HG02943 (cell line): ENCODE results near the gene ST3GAL5.
"Not testable (repeated sequence)": the region's sequence is repeated elsewhere in the genome, so short reads cannot be mapped to it uniquely, and the experiment has no call there.

ENCODE experiments used
- ATAC-seq: cut with Tn5 transposase; IDR thresholded peaks from one replicate; pipeline ENCODE4 v1.9.1; 2021; ENCODE audit warnings: mild to moderate bottlenecking, low read depth, moderate library complexity; ENCODE audit not compliant: unreplicated experiment

ST3GAL5 gene

DNA sequence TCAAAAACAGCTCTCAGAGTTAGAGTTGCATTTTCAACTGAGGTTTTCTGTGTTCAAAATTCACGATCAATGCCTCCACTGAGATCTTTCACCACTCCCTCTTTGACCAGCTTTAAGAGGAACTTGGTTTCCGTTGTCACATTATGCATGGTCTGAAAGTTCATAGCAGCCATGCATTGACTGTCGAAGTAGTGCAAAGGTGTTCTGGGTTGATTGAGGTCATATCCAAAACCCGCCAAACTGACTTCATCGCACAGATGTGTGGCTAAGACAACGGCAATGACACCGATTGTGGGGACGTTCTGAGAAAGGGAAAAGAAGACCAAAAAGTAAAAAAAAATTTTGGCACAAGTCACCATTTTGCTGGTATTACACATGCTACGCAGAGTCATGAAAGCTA lies 48.7 kb downstream of the ST3GAL5 start:
- ATAC-seq: no peak

DNA sequence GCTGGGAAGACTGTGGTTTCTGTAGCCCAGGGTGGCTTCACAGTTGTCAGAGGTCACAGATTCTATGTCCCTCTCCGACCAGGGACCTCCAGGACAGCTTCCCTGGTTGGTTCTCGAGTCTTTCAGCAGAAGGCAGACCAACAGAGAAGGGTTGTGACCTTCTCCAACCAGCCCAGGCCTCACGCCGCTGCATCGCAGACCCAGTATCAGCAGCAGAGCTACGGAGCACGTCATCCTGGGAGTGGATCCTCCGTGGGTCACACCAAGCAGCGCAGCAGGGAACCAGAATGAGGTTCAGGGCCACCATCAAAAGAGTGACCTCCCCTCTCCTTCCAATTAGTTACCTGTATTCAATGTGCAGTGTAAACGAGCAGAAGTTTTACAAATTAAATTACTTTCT lies 49.3 kb downstream of the ST3GAL5 start:
- no peak for ATAC-seq

DNA sequence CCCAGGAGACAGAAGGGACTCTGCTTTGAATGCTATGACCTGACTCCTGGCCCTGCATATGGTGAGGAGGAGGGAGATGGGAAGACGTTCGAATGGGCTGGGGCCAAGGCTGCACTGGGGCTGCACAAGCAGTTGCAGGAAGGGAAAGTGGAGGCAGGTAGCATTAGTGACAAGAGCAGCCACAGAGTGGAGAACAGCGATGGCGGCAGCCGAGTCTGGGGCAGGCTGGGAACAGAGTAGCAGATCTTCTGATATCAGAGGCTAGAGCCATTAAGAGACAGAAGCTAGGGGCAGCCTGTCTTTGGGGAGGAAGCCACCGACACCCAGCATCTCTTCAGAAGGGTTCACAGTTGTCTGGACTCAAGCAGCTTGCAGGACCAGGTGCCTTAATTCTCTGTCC lies 50.1 kb downstream of the ST3GAL5 start:
- ATAC-seq: no peak

DNA sequence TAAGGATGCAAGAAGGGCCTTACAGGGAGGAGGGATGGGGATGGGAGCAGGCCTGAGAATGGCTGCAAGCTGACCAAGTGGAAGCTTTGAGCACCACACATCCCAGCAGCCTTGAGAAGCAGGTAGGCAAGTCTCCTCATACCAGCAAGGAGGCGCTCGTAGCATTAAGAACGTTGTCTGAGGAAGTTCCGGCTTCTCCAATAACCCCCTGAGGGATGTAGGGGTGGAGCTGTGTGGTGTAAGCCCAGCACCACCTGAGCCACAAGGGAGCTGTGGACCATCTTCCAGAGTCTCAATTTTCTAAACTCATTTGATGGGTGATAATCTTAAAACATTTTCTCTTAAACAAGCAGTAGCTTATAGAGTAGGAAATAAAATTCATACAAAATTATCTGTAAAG lies 50.6 kb downstream of the ST3GAL5 start:
- ATAC-seq: no peak

DNA sequence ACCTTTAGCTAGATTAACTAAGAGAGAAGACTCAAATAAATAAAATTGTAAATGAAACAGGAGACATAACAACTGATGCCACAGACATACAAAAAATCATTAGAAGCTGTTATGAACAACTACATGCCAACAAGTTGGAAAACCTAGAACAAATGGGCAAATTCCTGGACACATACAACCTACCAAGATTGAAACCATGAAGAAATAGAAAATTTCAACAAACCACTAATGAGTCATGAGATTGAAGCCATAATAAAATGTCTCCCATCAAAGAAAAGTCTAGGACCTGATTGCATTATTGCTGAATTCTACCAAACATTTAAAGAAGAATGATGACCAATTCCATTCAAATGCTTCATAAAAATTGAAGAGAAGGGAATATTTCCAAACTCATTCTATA lies 54.3 kb downstream of the ST3GAL5 start:
- ATAC-seq: no peak

- ATAC-seq: no peak
These were observed 57.1 kb downstream of the ST3GAL5 start for GRCh38 chr2:85831735-85832134.

DNA sequence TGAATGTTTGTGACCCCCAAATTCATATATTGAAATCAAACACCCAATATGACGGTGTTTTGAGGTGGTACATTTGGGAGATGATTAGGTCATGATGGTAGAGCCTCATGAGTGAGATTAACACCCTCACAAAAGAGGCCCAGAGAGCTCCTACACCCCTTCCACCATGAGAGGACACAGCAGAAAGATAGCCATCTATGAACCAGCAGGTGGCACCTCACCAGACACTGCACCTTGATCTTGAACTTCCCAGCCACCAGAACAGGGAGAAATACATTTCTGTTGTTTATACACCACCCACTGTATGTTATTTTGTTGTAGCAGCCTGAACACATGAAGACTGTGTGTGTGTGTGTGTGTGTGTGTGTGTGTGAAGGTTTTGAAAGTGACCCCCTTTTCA lies 58.1 kb downstream of the ST3GAL5 start:
- ATAC-seq: no peak

- ATAC-seq: not testable (repeated sequence)
These were observed 59.4 kb downstream of the ST3GAL5 start for GRCh38 chr2:85829394-85829793.

DNA sequence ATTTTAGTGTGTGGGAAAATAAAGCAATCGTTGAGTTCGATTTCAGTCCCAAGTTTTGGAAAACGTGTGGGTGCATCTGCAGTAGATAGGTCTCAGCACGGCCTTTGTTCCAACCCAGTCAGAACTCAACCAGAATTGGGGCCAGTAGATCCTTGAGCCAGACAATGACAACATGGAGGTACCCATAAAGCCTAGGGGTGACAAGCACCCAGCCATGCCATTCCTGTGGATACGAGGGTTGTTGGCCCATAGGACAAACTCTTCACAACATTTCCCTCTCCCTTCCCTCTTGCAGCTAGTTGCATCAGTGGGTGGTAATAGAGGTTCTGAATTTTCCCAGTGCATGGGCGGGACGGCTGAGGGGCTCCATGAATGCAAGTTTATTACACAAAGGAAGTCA lies 60.1 kb downstream of the ST3GAL5 start:
- ATAC-seq: no peak

DNA sequence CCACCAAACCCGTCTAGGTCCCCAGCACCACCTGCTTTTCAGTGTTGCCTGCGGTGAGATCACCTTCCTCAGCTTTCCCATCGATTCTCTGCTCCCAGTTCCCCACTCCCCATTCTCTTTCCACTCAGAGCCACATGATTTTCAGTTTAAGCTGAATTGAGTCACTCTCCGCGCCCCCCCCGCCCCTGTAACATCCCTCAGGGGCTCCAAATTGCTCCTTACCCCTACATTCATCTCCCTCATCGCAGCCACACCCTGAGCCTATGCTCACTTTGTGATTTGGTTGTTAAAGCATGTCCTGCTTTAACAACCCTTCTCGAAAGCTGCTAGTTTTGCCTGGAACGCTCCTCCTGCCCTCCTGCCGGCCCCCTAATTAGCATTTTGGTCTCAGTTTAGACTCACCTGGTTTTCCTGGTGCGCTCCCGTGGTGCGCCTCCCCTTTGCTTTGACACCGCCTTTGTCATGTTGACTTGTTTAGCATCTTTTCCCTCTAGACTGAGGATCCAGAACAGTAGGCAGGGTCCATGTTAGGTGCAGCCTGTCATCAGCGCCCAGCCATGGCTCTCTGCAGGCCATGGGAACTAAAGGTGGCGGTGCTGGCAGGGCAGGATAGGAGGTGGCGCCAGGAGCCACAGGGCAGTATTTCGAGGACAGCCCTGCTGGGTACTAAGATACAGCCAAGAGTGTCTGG lies 60.8 kb downstream of the ST3GAL5 start:
- no peak for ATAC-seq

- ATAC-seq: no peak
These were observed 61.6 kb downstream of the ST3GAL5 start for GRCh38 chr2:85826990-85827878.

GRCh38 chr2:85823951-85824350 lies 64.8 kb downstream of the ST3GAL5 start:
- ATAC-seq: no peak

DNA sequence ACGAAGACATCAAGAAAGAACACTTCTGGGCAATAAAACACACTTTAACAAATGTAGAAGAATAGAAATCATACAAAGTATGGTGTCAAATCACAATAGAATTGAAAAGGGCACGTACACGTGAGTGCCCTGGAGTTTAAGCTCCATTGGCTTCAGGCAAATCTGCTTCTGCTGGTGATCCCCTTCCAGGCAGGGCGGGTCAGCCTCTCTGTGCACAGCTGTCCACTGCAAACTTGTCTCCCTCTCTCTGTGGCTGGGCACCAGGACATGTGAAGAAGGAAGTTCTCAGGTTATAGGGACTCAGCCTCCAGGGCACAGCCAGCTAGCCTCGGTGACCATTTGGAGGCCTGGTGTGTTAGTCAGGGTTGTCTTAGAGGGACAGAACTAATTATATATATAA lies 66.0 kb downstream of the ST3GAL5 start:
- ATAC-seq: no peak

GRCh38 chr2:85819811-85820510 lies 68.8 kb downstream of the ST3GAL5 start:
- no peak for ATAC-seq

GRCh38 chr2:85814802-85815550 lies 73.8 kb downstream of the ST3GAL5 start:
- ATAC-seq: no peak

DNA sequence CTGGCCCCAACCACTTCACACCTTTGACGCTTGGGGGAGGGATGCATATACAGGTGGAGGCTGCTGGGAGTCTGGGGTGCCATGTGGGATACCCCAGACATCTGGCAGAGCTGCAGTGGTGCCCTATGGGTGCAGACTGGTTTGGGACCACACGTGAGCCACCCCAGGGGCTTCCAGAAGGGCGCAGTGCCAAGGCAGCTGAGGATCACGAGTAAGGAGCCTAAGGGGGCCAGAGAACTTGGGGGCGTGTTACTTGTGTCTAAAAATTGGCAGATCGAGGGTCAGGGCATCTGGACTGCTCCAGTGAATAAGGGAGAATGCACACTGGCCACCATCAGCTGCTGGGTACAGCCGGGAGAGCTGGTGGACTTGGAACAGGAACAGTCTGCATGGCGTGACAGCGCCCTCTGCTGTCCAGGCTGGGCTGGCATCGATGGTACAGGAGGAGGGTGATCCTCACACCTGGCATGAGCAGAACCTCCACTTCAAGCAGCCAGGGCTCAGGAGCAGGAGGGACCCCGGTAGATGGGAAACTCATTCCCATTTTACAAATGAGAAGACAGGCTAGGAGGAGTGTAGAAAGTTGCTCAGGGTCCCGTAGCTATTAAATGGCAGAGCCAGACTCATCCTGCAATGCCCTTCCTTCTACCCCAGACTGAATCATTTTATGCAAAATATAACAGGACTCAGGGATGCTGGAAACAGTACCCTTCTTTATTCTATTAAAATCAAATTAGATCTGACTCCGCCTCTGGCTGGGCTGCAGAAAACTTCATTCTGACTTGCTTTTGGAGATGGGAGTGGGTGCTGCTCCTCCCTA lies 74.6 kb downstream of the ST3GAL5 start:
- ATAC-seq: no peak

GRCh38 chr2:85813211-85813981 lies 75.4 kb downstream of the ST3GAL5 start:
- no peak for ATAC-seq

DNA sequence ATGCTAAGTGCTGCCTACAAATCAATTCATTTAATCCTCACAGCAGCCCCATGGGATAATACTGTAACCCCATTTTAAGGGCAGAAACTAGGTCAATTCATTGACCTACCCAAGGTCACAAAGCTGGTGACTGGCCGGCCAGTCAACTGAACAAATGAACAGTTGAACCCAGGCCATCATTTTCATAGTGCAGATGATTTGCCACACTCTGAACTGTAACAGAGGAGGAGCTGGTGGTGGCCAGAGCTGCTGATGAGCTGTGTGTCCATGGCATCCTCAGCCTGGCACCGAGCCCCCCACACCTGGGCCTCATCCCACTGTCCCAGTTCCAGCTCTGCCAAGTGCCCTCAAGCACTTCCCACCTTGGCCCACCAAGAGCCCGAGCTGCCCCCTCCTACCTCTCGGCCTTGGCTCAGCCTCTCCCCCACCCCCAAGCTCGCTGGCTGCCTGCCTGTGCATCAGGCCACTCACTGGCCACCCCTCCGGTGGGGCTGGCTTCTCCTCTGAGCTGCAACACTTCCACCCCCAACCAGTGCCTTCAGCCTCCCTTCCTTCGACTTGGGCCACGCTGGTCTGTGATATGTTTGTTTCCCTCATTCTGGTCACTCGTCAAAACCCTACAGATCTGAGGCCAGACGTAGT lies 76.6 kb downstream of the ST3GAL5 start:
- no peak for ATAC-seq
